A549 (cell line): ENCODE results near the gene TAX1BP1. TPM values are rescaled to one million over a fixed set of nuclear protein-coding genes. Genes with fewer than 3 reads are reported as not detected.

Source experiments
- ATAC-seq, 2 experiments: fragments of 200-7000 bp in 1 of 2; fragments of >200 bp in 1 of 2; cut with Nextera tagmentation in 1 of 2; cut with Tn5 transposase in 1 of 2; 3 replicates each; pipeline versions ENCODE4 v1.8.0 to v1.9.1; 2018 to 2020; ENCODE audit warnings: mild to moderate bottlenecking in 1 of 2, moderate library complexity in 1 of 2
- CTCF ChIA-PET: fragments of 300-600 bp; sonication (Branson Sonifier 250); formaldehyde crosslinking; extraction: SDS; loops from one replicate; lab custom pipeline; 2021; ENCODE audit warnings: antibody characterized with exemption, inconsistent platforms; lab: Yijun Ruan, JAX
- POLR2A ChIA-PET: fragments of 350-600 bp; formaldehyde crosslinking; extraction: SDS; loops from one replicate; lab custom pipeline; 2021; ENCODE audit warnings: antibody characterized with exemption, inconsistent platforms; lab: Yijun Ruan, JAX
- DNase-seq, 2 experiments: peaks; one replicate each; pipeline versions ENCODE4 v3.0.0 to v3.0.0-alpha.2; 2011 to 2016; ENCODE audit warnings: low read depth in 1 of 2, low spot score in 1 of 2
- FAIRE-seq: peaks from 2 replicates; lab custom pipeline; 2011; peaks lifted over from hg19 to GRCh38; lab: Jason Lieb, UNC
- H3K27ac ChIP-seq, 2 experiments: fragments of >200 bp; sonication (Bioruptor Twin); formaldehyde crosslinking; 3 replicates each; pipeline ENCODE4 v1.5.1; 2016 to 2017
- H3K4me1 ChIP-seq: fragments of >200 bp; sonication (Bioruptor Twin); formaldehyde crosslinking; 3 replicates; pipeline ENCODE4 v1.6.1; 2016
- H3K4me2 ChIP-seq: fragments of >200 bp; sonication (Bioruptor Twin); formaldehyde crosslinking; 3 replicates; pipeline ENCODE4 v1.6.1; 2016
- H3K4me3 ChIP-seq: fragments of >200 bp; sonication (Bioruptor Twin); formaldehyde crosslinking; 3 replicates; pipeline ENCODE4 v1.5.1; 2016
- H3K9me3 ChIP-seq: fragments of >200 bp; sonication (Bioruptor Twin); formaldehyde crosslinking; 3 replicates; pipeline ENCODE4 v1.6.1; 2016
- CTCF ChIP-seq: fragments of >200 bp; sonication (Bioruptor Twin); formaldehyde crosslinking; IDR thresholded peaks from 3 replicates; pipeline ENCODE4 v1.5.1; 2016
- ESRRA ChIP-seq: fragments of 150-350 bp; IDR thresholded peaks from 2 replicates; pipeline ENCODE4 v1.6.1; 2014; ENCODE audit warnings: mild to moderate bottlenecking, low read length, borderline replicate concordance
- FOSL2 ChIP-seq, 2 experiments: fragments of 450-650 bp in 1 of 2; fragments of >200 bp in 1 of 2; sonication (Bioruptor Twin) in 1 of 2; formaldehyde crosslinking; IDR thresholded peaks; 2 replicates each; pipeline versions ENCODE4 v1.5.0 to v1.6.1; 2016 to 2020; ENCODE audit warnings: mild to moderate bottlenecking in 1 of 2, moderate library complexity in 1 of 2
- GATA3 ChIP-seq: IDR thresholded peaks from 2 replicates; pipeline ENCODE4 v1.6.1; 2012; ENCODE audit warnings: borderline replicate concordance
- HOXA7 ChIP-seq: fragments of 250-450 bp; sonication (Bioruptor Pico); IDR thresholded peaks from 2 replicates; pipeline ENCODE4 v1.5.0; 2020; ENCODE audit warnings: mild to moderate bottlenecking, moderate library complexity
- NFE2L2 ChIP-seq: fragments of 150-350 bp; conservative IDR thresholded peaks from 2 replicates; pipeline ENCODE4 v1.6.1; 2014; ENCODE audit warnings: low read length
- POLR2AphosphoS2 ChIP-seq: conservative IDR thresholded peaks from 2 replicates; pipeline ENCODE4 v1.6.1; 2012; ENCODE audit warnings: low read length, improper control_type of control experiment, inconsistent platforms
- ZSCAN20 ChIP-seq: fragments of 250-450 bp; sonication (Bioruptor Pico); IDR thresholded peaks from 2 replicates; pipeline ENCODE4 v1.8.0; 2022; ENCODE audit warnings: mild to moderate bottlenecking, moderate library complexity
- WGBS: methylation state at CpG from one replicate; pipeline ENCODE4 v1.1.6; 2017; ENCODE audit errors: missing lambda C conversion rate; 5-methylcytosine and 5-hydroxymethylcytosine counted together
- polyA plus RNA-seq, 4 experiments: library from polyadenylated mRNA; depleted of rRNA in 3 of 4; stranded (reverse); fragments of >200 nt; fragmentation: RNase III in 1 of 4; extraction: RNeasy Plus Mini Kit Qiagen cat#74134 plus additional on column Dnase treatment in 1 of 4; gene quantifications; 2 replicates in 3 of 4; 3 replicates in 1 of 4; pipeline ENCODE4 v1.2.3, GENCODE V29; 2011 to 2017
- TF ChIP-seq, protein P1 (sequence below): fragments of 150-350 bp; IDR thresholded peaks from 2 replicates; pipeline ENCODE4 v1.6.1; 2014; ENCODE audit warnings: low read depth, mild to moderate bottlenecking, low read length

TAX1BP1 gene
- polyA plus RNA-seq, 2 of the 4 experiments (the other 2 are of a cell fraction), result 105 to 180 TPM

DNA sequence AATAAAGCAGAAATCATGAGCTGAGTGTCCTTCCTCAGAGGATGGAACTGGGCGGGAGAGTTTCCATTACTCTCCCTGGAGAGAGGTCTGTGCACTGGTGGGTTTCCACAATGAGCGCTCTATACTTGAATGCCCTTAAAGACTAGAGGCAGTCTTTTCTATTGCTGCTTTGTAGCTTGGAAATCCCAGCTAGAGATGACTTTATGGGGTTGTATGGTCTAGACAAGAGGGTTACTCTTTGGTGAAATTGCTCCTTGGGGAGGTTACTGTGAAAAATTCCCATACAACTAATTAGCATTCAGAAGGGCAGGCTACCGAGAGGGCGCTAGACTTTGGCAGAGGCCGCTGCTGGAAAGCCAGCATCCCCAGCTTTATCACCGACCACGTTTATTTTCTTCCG lies 136.8 kb downstream of the TAX1BP1 start:
- WGBS, result 92% methylated on average over 8 of the region's 8 CpGs
- ChIA-PET CTCF (no interaction called here), POLR2A (no interaction called here)
- TF ChIP-seq HOXA7 (CRISPR knock-in tag) (no peak), GATA3 (no peak), POLR2AphosphoS2 (no peak), NFE2L2 (no peak), ZSCAN20 (no peak), CTCF (no peak), ESRRA (no peak), FOSL2 (IDR thresholded peaks at IDR 0.05) (no peak), FOSL2 (CRISPR knock-in tag; IDR thresholded peaks at IDR 0.05) (no peak)
- TF ChIP-seq, protein P1, sequence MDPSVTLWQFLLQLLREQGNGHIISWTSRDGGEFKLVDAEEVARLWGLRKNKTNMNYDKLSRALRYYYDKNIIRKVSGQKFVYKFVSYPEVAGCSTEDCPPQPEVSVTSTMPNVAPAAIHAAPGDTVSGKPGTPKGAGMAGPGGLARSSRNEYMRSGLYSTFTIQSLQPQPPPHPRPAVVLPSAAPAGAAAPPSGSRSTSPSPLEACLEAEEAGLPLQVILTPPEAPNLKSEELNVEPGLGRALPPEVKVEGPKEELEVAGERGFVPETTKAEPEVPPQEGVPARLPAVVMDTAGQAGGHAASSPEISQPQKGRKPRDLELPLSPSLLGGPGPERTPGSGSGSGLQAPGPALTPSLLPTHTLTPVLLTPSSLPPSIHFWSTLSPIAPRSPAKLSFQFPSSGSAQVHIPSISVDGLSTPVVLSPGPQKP, result no peak
- no peak overlapping the region for H3K4me2 ChIP-seq
- ATAC-seq (no peak), FAIRE-seq (no peak), DNase-seq (no peak)
- H3K9me3 ChIP-seq, result no peaks in the 10 kb centered on the region
- no peak overlapping the region for H3K27ac ChIP-seq
- H3K4me3 ChIP-seq, result no peak overlapping the region
- peaks cover 15% of the 10 kb centered on the region for H3K4me1 ChIP-seq

Other genes with a start within 250 kb of the TAX1BP1 start
- gene HIBADH, start 77.3 kb upstream of the TAX1BP1 start, polyA plus RNA-seq (2011; rRNA removed), result 108 and 118 TPM in 2 replicates
- gene HIBADH, start 77.3 kb upstream of the TAX1BP1 start, polyA plus RNA-seq (2017; fragmentation: RNase III; extraction: RNeasy Plus Mini Kit Qiagen cat#74134 plus additional on column Dnase treatment), result 43.4 to 49.6 TPM (median 49.5 TPM) in 3 replicates